ENCODE results near the gene GRB14.

DNA sequence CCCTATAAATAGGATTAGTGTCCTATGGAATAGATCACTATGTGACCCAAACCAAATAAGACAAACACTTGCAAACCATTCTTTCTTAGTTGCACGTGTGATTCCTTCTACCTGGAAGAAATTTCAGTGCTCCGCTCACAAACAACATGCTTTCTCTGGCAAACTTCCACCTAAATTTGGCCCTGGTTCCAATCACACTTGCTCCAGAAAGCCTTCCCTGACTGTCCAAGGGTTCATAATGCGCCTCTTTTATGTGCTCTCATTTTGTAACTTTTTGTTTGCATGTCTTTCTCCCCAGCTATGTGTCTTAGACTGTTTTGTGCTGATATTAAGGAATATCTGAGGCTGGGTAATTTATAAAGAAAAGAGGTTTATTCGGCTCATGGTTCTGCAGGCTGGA lies 69.8 kb downstream of the GRB14 start:
- TF ChIP-seq, protein P1, sequence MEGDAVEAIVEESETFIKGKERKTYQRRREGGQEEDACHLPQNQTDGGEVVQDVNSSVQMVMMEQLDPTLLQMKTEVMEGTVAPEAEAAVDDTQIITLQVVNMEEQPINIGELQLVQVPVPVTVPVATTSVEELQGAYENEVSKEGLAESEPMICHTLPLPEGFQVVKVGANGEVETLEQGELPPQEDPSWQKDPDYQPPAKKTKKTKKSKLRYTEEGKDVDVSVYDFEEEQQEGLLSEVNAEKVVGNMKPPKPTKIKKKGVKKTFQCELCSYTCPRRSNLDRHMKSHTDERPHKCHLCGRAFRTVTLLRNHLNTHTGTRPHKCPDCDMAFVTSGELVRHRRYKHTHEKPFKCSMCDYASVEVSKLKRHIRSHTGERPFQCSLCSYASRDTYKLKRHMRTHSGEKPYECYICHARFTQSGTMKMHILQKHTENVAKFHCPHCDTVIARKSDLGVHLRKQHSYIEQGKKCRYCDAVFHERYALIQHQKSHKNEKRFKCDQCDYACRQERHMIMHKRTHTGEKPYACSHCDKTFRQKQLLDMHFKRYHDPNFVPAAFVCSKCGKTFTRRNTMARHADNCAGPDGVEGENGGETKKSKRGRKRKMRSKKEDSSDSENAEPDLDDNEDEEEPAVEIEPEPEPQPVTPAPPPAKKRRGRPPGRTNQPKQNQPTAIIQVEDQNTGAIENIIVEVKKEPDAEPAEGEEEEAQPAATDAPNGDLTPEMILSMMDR (IDR thresholded peaks at IDR 0.05), result no peak
- TF ChIP-seq POLR2AphosphoS5 (IDR thresholded peaks at IDR 0.05; ENCODE audit: insufficient read depth in 1 of 2, low read depth in 1 of 2), result no peak

All from vagina (tissue), 2 donors.